Renal cortical epithelial cell (primary cell): ENCODE data around the gene SLC6A7. TPM values are rescaled to one million over a fixed set of nuclear protein-coding genes. Genes with fewer than 3 reads are reported as not detected.

Source experiments
- DNase-seq: peaks from one replicate; pipeline ENCODE4 v3.0.0-alpha.2; 2011; ENCODE audit warnings: low read depth
- total RNA-seq: library from RNA; depleted of rRNA; stranded (reverse); fragments of >200 nt; gene quantifications from 2 replicates; pipeline ENCODE4 v1.2.3, GENCODE V29; 2014

SLC6A7 gene
- total RNA-seq = not detected in 2 replicates

DNA sequence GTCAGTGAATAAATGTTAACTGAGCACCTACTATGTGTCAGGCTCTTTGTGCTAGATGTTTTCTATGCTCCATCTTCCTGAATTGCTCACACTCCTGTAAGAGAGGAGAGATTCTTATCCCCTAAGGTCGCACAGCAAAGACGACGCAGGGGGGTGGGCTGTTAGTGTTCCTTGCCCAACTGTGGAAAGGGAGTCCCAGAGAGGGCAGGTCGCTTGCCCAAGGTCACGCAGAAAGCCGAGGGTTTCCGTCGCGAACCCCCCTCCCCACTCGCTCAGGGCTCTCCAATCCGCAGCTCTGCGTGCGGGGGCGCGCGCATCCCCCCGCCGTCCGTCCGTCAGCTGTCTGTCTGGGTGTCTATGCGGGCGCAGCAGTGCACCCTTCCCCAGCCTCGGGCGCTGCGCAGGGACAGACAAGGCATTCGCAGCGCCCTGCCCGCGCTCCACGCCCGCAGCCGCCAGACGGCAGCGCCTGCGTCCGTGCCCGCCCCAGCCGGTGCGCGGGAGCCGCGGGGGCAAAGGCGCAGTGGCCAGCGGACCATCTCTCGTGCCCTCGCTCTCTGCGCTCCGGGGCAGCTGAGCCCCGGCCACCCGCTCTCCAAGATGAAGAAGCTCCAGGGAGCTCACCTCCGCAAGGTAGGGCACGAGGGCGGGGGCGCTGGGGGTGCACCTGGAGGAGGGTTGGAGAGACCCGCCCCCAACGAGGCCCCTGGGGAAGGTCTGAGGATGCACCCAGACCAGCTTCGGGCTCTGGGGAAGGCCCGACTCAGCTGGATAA, at the start of gene SLC6A7:
TSS of gene SLC6A7 (plus strand) at position 335 of the 775 bp plus-strand sequence. CDS start at position 601, 266 bp downstream.
- no peak for DNase-seq

DNA sequence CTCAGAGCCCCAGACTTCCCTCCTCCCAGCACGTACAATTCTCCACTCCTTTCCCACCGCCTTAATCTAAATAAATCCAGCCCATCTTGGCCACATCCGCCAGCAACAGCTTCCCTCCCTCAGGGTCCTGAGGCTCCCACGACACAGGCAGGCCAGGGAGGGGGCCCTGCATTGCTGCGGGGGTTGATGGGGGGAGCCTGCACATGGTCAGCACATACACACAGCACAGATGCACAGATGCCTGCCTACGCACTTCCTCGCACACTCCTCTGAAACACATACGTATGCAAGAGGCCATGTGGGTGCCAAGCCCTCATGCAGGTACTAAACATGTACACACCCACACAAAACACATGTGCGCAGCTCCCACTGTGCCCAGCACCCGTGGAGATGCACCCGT, 49.0 kb upstream of the SLC6A7 start:
- DNase-seq = no peak

DNA sequence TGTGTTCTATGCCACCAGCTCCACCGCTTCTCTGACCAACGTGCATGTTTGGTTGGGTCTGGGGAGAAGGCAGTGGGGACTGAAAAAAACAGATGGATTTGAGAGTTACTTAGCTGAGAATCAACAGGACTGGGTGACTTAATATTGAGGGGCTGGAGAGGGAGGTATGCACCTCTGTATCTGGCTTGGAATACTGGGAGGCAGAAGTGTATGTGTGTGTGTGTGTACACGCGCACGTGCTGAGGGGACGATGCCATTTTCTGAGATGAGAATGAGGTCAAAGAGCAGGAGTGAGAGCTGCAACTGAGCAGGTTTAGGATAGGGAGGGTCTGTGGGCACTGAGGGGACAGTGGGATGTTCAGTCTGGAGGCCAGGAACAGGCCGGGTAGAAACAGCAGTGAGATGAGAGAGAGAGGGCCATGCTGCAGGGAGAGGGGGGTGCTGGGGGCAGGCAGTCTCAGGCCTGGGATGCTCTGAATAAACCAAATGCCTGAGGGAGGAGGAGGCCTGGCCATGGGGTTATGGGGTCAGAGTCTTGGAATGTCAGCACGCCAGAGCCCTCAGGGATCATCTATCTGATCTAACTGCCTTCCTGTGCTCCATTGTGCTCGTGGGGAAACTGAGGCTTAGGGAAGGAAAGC, 48.2 kb upstream of the SLC6A7 start:
- peak; percentile 40 for DNase-seq

DNA sequence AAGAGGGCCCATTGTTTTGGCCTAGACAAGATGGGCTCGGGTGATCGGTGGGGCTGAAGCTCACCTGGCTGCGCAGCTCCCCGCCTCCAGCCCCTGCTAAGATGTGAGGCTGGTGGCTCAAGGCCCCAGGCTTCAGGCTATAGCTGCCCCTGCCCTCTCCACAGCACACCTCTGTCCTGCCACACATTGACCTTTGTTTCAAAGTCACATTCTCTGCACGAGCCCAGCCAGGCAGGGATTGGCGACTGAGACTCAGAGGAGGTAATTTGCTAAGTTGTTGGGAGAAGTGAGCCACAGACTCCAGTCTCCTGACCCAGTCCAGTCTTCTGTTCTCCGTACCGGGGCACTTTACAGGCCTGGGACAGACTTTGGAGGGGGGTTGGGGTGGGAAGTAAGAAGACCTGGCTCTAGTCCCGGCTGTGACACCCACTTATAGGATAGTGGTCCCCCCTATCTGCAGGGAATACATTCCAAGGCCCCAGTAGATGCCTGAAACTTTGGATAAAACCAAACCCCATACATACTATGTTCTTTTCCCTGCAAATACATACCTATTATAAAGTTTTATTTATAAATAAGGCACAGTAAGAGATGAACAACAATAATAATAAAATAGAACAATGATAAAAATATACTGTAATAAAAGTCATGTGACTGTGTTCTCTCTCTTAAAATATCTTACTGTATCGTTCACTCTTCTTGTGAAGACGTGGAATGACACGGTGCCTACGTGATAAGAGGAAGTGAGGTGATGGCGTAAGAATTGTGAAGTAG, 47.5 kb upstream of the SLC6A7 start:
- no peak for DNase-seq

DNA sequence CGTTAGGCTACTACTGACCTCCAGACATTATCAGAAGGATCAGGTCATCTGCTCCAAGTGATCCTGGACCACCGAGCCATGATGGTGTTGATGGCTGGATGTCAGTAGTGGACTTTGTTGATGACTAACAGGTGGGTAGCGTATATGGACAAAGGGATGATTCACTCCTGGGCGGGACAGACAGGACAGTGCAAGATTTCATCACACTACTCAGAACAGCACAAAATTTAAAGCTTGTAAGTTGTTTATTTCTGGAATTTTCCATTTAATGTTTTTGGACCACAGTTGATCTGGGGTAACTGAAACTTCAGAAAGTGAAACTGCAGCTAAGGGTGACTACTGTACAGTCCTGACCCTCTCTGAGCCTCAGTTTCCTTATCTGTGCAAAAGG, 46.9 kb upstream of the SLC6A7 start:
- DNase-seq = peak; percentile 92

DNA sequence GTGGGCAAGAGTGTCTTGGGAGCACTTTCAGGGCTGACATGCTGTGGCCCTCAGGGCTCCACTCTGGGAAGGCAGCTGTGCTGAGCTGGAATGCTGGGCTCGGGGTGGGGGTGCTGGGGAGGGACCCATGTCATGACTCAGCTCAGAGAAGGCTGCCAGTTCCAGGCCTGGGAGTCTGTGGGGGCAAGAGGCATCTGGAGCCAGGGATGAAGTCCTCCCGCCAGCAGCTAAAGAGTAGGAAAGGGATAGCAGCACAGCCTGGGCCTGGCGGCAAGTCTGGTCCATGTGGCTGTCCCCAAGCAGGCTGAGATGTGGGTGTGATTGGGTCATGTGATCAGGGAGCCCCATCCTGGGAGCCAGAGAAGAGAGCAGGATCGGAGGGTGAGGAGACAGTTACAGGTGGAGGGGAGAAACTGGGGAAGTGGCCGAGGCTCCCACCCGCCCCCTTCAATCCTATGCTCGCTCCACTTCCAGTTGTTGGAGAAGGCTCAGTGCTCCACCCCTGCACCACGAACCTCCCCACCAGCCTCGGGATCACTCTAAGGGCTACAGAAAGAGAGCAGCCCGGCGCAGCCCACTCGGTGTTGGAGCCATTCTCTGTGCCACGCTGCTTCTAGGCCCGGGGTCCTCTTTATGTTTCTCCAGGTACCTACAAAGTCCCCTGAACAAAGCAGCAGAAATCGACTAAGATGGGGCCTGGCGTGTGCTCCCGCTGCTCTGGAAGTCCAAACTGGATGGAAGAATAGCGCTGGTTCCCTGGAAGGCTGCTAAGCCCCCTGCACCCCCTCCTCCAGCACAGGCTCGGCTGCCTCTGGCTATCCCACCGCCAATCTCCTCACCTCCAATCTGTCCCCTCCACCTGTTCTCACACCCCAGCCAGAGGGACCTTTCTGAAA, 46.3 kb upstream of the SLC6A7 start:
- peak; percentile 74 for DNase-seq

DNA sequence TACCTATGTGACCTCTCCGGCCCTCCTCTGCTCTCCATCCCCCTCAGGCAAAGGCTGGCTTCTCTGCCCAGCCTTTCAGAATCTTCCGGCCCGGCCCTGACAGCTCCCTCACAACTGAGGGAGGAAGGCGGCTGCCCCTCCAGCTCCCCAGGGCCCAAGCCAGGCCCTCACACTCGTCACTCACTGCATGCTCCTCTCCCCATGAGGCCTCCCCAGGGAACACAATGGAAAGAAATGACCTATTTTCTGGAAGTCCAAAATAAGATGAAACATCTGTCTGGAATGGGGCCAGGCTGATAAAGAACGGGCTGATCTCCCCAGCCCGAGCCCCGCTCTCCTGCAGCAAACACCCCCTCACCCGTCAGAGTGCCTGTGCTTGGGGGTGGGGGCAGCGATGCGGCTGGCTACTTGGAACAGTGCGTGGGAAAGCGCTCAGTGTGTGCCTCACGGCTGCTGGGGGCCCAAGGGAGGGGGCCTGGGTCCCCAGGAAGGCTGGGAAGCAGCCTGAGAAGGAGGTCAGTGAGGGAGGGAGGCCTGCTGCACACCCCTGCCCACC, 45.5 kb upstream of the SLC6A7 start:
- DNase-seq = no peak

DNA sequence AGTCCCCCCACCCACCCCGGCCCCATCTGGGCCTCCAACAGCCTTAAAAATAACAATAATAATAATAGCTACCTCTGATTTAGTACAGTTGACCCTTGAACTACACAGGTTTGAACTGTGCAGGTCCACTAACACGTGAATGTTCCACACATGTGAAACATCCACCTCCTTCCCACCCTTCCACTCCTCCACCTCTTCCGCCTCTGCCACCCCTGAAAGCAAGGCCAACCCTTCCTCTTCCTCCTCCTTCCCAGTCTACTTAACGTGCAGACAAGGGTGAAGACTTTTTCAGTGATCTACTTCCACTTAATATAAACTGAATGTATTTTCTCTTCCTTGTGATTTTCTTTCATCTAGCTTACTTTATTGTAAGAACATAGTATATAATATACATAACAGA, 45.0 kb upstream of the SLC6A7 start:
- DNase-seq = no peak

DNA sequence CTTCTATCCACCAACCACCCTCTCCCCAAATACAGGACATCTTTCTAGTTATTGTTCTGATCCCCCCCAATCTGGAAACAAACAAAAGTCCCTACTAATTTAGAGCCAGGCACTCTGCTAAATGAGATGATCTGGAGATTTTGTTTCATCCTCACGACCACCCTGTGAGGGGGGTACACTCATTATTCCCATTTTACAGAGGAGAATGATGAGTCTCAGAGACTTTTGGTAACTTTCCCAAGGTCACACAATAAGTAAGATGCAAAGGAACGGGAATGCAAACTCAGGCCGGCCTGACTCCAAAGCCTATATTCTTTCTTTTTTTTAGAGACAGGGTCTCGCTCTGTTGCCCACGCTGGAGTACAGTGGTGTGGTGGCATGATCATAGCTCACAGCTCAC, 43.6 kb upstream of the SLC6A7 start:
- no peak for DNase-seq

DNA sequence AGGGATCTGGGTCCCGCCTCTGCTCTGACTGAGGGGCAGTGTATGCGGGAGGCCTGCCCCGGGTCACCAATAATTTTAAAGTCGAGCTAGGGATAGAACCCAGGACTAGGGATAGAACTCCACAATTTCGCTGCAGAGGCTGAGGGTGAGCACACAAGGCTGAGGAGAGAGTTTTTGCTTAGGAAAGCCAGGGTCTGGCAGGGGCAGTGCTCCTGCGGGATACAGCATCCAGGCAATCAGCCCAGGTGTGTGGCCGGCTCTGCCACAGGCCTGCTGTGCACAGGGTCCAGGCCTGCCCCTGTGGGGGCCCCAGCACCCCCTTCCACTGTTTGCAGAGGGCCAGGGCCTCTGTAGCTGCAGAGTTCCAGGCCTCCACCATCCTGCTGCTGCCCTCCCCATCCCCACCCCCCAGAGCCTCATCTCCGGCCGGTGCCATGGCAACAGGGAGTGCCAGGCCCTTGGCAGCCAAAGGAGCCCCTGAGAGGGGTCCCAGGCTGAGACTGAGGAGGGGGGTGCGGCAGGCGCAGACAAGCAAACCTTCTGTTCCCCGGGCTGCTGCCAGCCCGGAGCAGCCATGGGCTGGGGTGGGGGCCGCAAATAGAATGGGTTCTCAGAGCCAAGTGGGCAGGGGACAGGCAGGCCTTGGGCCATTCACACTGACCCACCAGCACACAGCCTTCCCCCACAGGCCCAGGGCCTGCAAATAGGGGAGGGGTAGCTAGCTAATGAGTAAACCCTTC, 42.8 kb upstream of the SLC6A7 start:
- no peak for DNase-seq

DNA sequence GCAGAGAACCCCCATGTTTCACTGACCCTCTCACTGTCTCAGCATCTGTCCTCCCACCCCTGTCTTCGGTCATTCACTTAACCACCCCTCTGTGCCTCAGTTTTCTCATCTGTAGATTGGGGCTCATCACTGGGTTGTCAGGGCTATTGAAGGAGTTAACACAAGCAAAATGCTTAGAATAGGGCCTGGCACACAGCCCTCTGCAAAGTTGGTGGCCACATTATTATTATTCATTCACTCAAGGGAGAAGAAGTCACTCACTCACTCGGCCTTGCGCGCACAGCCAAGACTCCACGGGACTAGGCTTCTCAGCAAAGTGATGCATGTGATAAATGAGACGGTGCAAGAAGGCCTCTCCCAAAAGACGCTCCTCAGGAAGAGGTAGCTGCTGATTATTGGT, 42.2 kb upstream of the SLC6A7 start:
- no peak for DNase-seq

DNA sequence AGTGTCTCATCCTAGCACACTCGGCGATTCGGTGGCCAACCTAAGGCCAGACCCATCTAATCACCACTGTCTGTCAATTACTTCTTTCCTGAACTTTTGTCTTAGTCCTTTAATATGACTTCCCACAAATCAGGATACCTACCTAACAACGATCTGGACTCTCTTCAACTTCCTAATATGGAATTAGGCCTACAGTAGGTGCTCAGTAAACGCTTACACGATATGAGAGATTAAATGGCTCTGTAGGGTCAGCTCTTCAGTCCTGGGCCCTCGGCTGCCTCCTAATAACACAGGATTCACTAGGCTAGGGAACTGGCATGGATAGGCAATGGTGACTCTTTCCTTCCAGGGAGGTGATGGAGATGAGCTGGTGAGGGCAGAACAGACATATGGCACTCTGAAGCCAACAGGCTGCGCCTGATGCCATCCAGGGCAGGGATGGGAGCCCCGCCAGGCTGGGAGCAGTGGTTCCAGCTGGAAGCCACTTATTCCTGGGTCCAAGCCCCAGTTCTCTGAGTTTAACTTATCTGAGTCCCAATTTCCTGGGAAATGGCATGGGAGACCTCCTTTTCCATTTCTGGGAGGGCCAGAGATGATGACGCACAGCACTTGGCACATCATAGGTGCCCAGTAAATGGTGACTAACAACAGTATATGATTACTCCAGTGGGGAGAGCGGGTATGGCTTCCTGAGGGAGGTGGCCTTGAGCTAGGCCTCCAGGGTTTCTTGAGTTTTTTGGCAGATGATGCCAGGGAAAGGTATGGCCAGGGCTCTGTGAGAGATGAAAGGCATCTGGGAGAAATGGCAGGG, 41.5 kb upstream of the SLC6A7 start:
- no peak for DNase-seq

DNA sequence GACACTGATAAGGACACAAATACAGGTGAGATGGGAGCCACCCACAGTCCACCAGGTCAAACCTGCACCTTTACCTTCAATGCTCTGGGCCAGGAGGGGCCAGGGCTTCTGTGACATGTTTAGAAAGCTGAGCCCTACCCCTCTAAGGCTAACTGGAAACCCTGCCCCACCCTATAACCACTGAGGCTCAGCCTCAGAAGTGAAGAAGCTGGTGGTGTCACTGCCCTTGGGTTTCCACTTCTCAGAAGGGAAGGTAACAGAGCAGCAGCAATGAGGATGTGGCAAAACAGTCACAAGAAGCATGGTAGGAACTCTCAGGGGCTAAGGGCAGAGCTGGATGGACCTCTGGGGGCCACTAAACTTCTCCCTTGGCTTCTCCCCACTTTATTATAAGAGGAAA, 40.2 kb upstream of the SLC6A7 start:
- no peak for DNase-seq

DNA sequence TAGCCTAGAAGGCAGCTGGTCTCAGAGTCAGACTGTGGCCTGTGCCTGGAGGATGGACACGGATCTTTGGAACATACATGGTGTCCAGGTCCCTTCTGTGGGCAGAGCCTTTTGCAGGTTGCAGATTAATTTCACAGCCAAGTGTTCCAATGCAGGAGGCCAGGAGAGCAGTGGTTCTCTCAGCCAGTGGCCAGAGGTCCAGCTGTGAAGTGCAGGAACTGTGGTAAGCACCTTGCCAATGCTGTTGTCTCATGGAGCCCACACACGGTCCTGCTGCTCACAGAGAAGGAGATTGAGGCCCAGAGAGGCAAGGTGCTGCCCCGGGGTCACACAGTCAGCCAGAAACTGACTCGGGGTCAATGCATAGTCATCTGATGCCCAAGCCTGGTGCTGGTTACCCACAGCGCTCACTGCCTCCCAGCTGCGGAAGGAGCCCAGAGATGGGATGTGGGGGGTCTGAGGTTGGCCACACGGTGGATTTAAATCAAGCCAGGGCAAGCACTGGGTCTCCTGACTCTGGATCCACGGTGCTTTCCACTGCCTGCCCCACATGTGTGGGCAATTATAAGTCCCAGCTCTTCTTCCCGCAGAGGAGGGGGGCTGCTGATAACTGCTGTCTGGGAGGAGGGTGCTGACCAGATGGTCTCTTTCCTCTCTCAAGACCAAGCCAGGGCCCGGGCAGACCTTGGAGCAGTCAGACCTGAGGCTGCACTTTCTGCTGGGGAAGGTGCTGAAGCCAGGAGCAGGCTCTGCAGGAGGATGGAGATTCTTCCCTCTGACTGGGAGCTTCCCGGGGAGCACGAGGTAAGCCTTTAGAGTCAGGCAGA, 37.0 kb upstream of the SLC6A7 start:
- DNase-seq = no peak

DNA sequence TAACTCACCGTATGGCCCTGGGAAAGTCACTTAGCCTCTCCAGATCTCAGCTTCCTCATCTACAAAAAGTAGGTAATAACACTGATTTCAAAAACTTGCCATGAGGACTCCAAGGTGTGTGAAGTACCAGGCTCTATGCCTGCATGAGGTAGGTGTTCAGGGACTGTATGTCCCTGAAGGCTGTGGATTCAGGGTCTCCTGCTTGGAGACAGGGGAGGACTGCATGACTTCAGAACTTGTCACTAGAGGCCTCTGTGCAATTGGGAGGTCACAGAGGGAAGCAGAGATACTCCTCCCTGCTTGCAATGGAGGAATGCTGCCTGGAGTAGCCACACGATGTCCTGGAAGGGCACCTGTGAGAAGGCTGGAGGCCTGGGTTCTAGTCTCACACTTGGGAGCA, 36.4 kb upstream of the SLC6A7 start:
- no peak for DNase-seq

DNA sequence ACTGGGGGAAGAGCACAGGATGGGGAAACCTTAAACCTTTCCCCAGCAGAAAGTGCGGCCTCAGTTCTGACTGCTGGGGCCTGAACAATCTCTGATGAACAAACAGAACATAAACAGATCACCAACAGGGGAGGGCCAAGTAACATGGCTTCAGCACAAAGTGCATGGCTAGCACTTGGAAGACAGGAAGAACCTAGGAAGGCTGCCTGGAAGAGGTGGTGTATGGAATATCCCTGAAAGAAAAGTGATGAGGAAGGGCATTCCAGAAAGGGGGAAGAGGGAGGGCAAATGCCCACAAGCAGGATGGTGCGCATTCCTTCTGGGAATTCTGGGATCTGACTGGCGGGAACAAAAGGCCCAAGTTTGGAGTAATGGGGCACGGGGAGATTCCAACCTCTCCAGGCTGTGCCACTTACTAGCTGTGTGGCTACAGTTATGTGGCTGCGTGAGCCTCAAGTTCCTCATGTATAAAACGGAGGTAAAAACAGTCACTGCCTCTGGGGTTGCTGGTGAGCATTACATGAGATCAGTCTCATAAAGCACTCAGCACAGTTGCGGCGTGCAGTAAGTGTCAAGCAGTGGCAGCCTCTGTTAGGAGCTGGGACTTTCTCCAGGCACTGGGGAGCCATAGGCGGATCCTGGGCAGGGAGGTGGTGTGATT, 35.8 kb upstream of the SLC6A7 start:
- DNase-seq = no peak

DNA sequence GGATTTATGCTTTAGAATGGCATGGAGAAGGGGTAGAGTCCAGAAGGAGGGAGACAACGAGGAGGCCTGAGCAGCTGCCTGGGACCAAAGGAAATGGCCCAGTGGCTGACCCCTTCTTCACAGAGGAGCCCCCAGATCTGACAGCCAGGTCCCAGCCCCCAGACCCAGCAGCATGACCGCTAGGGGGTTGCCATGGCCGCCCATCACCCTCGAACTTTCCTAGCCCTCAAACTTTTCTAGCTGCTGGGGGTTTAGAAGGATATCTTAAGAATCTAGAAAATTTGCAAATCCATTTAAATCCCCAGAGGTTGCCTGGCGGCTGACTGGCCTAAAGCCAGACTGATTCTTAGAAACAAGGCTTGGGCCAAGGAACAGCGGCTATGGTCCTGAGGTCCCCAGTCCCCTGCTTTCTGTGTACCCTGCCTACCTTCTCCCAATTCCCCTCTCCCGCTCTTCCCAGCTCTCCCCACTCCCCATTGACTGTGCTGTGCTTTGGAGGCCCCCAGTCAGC, 35.2 kb upstream of the SLC6A7 start:
- no peak for DNase-seq
